Spleen (tissue), 11 donors: ENCODE data around the gene PDE4D. TPM values are rescaled to one million over a fixed set of nuclear protein-coding genes. Genes with fewer than 3 reads are reported as not detected.

Source experiments
- DNase-seq: peaks from one replicate; pipeline ENCODE4 v3.0.0-alpha.2; 2020
- H3K27ac ChIP-seq, 8 donors: fragments of 200-600 bp; sonication (generic) in 7 of 8; 1 replicate in 4 of 8; 2 replicates in 4 of 8; pipeline versions ENCODE4 v1.5.0 to v1.8.0; 2016 to 2021; ENCODE audit warnings: inconsistent platforms in 4 of 8, mild to moderate bottlenecking in 4 of 8, moderate library complexity in 1 of 8
- H3K27me3 ChIP-seq, 7 donors: fragments of 200-600 bp; sonication (generic) in 6 of 7; replicated peaks in 1 of 7; 1 replicate in 4 of 7; 2 replicates in 3 of 7; pipeline versions ENCODE4 v1.5.0 to v1.8.0; 2016 to 2021; ENCODE audit warnings: inconsistent platforms in 3 of 7, mild to moderate bottlenecking in 1 of 7
- H3K36me3 ChIP-seq, 6 donors: fragments of 200-600 bp; sonication (generic) in 5 of 6; 1 replicate in 4 of 6; 2 replicates in 2 of 6; pipeline versions ENCODE4 v1.5.0 to v1.8.0; 2016 to 2021; ENCODE audit warnings: inconsistent platforms in 2 of 6
- H3K4me1 ChIP-seq, 6 donors: fragments of 200-600 bp; sonication (generic) in 5 of 6; 1 replicate in 3 of 6; 2 replicates in 3 of 6; pipeline versions ENCODE4 v1.5.0 to v1.8.0; 2016 to 2021; ENCODE audit warnings: inconsistent platforms in 3 of 6
- H3K4me3 ChIP-seq, 8 donors: fragments of 200-600 bp; sonication (generic) in 7 of 8; 1 replicate in 4 of 8; 2 replicates in 4 of 8; pipeline versions ENCODE4 v1.5.0 to v1.8.0; 2016 to 2021; ENCODE audit warnings: inconsistent platforms in 4 of 8, mild to moderate bottlenecking in 4 of 8, moderate library complexity in 2 of 8
- H3K9me3 ChIP-seq, 8 donors: fragments of 200-600 bp; sonication (generic) in 7 of 8; 1 replicate in 4 of 8; 2 replicates in 4 of 8; pipeline versions ENCODE4 v1.5.0 to v1.8.0; 2016 to 2021; ENCODE audit warnings: inconsistent platforms in 4 of 8
- POLR2A ChIP-seq, 3 donors: fragments of 450-650 bp; IDR thresholded peaks; one replicate each; pipeline ENCODE4 v1.5.1; 2017; ENCODE audit warnings: antibody characterized with exemption in 3 of 3, mild to moderate bottlenecking in 1 of 3
- POLR2AphosphoS5 ChIP-seq, 3 donors: sonication (generic); formaldehyde crosslinking; IDR thresholded peaks; one replicate each; pipeline ENCODE4 v1.5.1; 2017; ENCODE audit warnings: antibody characterized with exemption in 3 of 3
- WGBS, 5 donors: extraction: QIAGEN DNeasy Blood & Tissue Kit in 3 of 5; methylation state at CpG; one replicate each; pipeline versions ENCODE4 v1.1.5 to v1.1.7; 2013 to 2018; 5-methylcytosine and 5-hydroxymethylcytosine counted together
- intact Hi-C: fragments of 100-400 bp; cut with DNase I; formaldehyde crosslinking; loops from one replicate; pipeline ENCODE4 v1.15.0; 2023; ENCODE audit warnings: low total_unique reads
- polyA plus RNA-seq, 3 donors: library from polyadenylated mRNA; stranded (reverse); fragments of 200-250 nt; gene quantifications; one replicate each; pipeline ENCODE4 v1.2.1, GENCODE V29; 2013
- total RNA-seq, 7 donors: library from RNA; depleted of rRNA in 3 of 7; stranded (reverse); fragments of >200 nt in 3 of 7; fragmentation: NEBNext Ultra II Directional in 4 of 7; extraction: Animal tissue kit (Norgen Biotek cat#: 25700) in 4 of 7; gene quantifications; one replicate each; pipeline versions ENCODE4 v1.1.0 to v1.2.1, GENCODE V29; 2016 to 2021
- TF ChIP-seq, protein P1 (sequence below), 11 experiments: fragments of 200-600 bp in 7 of 11; fragments of 450-650 bp in 4 of 11; sonication (generic) in 4 of 11; IDR thresholded peaks in 8 of 11; conservative IDR thresholded peaks in 3 of 11; 1 replicate in 7 of 11; 2 replicates in 4 of 11; pipeline versions ENCODE4 v1.4.0 to v1.8.0; 2016 to 2021; ENCODE audit warnings: antibody characterized with exemption in 11 of 11, inconsistent platforms in 4 of 11, mild to moderate bottlenecking in 1 of 11
- donor health status: healthy with polysubstance abuse.
- donor health status: DM: no; HTN: no; CAD: no; lungs with moderate emphysema.
- donor health status: DM: no; HTN: no; CAD: no.
- donor health status: Bipolar disorder and iron deficiency.
- donor health status: healthy.
- donor health status: DM: no; HTN: no; CAD: no.
- donor health status: DM: yes; HTN: yes; CAD: no.

The PDE4D gene
- total and polyA plus RNA-seq, 10 donors: 0.88 to 51.8 (median 18.2) TPM

DNA sequence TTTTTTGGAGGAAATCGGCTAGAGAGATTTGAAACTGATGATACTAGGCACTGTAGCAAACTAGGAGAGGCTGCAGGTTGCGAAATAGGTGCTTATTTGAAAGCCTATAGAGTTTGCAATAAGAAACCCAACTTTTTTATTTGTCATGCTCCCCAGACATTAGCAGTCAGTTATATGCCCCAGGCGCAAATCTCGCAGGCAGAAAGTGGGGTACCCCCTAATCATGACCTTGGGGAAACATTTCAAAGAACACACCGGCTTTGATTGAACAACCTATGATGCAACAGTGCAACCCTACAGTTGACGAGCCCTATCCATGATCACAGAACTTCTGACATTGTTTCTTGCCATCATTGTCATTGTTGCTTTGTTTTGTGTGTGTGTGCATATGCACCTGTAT is 800.2 kb downstream of the PDE4D start:
- Histone ChIP-seq H3K9me3 (no peaks in the 10 kb centered on the region), H3K4me3 (peak overlapping the region in 2 of 8 donors; percentile 3 to 9), H3K27ac (peak overlapping the region in 5 of 8 donors; percentile 0 to 36 (median 12)), H3K36me3 (no peaks in the 10 kb centered on the region), H3K4me1 (peaks cover 0 to 3% (median 0%) of the 10 kb centered on the region in 6 donors), H3K27me3 (no peaks in the 10 kb centered on the region)
- TF ChIP-seq POLR2A (IDR thresholded peaks at IDR 0.05) (no peak), POLR2AphosphoS5 (IDR thresholded peaks at IDR 0.05) (no peak)
- TF ChIP-seq, protein P1, sequence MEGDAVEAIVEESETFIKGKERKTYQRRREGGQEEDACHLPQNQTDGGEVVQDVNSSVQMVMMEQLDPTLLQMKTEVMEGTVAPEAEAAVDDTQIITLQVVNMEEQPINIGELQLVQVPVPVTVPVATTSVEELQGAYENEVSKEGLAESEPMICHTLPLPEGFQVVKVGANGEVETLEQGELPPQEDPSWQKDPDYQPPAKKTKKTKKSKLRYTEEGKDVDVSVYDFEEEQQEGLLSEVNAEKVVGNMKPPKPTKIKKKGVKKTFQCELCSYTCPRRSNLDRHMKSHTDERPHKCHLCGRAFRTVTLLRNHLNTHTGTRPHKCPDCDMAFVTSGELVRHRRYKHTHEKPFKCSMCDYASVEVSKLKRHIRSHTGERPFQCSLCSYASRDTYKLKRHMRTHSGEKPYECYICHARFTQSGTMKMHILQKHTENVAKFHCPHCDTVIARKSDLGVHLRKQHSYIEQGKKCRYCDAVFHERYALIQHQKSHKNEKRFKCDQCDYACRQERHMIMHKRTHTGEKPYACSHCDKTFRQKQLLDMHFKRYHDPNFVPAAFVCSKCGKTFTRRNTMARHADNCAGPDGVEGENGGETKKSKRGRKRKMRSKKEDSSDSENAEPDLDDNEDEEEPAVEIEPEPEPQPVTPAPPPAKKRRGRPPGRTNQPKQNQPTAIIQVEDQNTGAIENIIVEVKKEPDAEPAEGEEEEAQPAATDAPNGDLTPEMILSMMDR (IDR thresholded peaks at IDR 0.05 in 8 of 11, conservative IDR thresholded peaks at IDR 0.05 in 3 of 11): no peak
- 78 to 87% (median 80%) methylated on average over 6 of the region's 6 CpGs for WGBS, 5 donors
- intact Hi-C loops: no loop called here
- DNase-seq: no peak

DNA sequence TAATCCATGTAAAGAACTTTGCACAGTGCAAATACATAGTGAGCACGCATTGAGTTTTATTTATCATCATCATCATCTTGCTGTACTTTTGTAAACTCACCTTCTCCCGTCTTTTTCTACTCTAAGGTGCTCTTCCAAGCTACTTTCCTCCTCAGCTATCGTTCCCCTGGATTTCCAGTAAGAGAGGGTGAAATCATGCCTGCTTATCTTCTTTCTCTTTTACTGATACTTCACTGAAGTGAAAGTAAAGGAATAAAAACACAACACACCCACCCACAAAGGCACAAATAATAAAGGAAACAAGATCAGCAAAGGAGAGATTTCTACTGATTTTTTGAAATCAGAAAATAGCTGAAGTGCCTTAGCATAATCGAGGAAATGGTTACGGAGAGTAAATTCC is 800.8 kb downstream of the PDE4D start:
- Histone ChIP-seq H3K27ac (peak overlapping the region in 5 of 8 donors; percentile 0 to 36 (median 12)), H3K4me1 (peaks cover 0 to 3% (median 0%) of the 10 kb centered on the region in 6 donors), H3K4me3 (peak overlapping the region in 2 of 8 donors; percentile 3 to 9), H3K27me3 (no peaks in the 10 kb centered on the region), H3K9me3 (no peaks in the 10 kb centered on the region), H3K36me3 (no peaks in the 10 kb centered on the region)
- intact Hi-C loops: no loop called here
- WGBS, 5 donors: 74 to 86% (median 82%) methylated on average over 5 of the region's 5 CpGs
- TF ChIP-seq POLR2A (IDR thresholded peaks at IDR 0.05) (no peak), POLR2AphosphoS5 (IDR thresholded peaks at IDR 0.05) (no peak)
- TF ChIP-seq, protein P1 (IDR thresholded peaks at IDR 0.05 in 8 of 11, conservative IDR thresholded peaks at IDR 0.05 in 3 of 11): no peak
- no peak for DNase-seq

DNA sequence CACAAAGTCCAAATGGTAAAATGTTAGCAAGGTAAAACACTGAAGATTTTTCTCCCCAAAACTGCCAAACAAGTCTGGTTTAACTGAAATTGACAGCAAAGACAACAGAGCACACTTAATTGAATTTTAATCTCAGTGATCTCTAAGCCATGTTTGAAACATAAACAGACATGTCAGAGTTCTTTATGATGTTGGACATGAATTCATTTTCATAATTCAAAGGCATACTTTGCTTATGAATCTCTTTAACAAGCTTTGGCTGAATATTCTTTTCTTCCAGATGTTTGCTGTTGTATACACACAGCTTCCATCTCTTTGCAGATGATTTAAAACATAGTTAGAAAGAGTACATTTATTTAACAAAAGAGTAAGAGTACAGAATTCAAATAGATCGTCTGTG is 801.6 kb downstream of the PDE4D start:
- 65 to 95% (median 86%) methylated on average over 1 of the region's 1 CpG for WGBS, 5 donors
- H3K4me3 ChIP-seq: no peak overlapping the region
- TF ChIP-seq POLR2AphosphoS5 (IDR thresholded peaks at IDR 0.05): no peak
- TF ChIP-seq POLR2A (IDR thresholded peaks at IDR 0.05): no peak
- TF ChIP-seq, protein P1 (IDR thresholded peaks at IDR 0.05 in 8 of 11, conservative IDR thresholded peaks at IDR 0.05 in 3 of 11): no peak
- no peaks in the 10 kb centered on the region for H3K9me3 ChIP-seq
- DNase-seq: no peak
- H3K4me1 ChIP-seq: peaks cover 0 to 3% (median 0%) of the 10 kb centered on the region in 6 donors
- no peaks in the 10 kb centered on the region for H3K27me3 ChIP-seq
- intact Hi-C loops: no loop called here
- H3K36me3 ChIP-seq: no peaks in the 10 kb centered on the region
- H3K27ac ChIP-seq: no peak overlapping the region

DNA sequence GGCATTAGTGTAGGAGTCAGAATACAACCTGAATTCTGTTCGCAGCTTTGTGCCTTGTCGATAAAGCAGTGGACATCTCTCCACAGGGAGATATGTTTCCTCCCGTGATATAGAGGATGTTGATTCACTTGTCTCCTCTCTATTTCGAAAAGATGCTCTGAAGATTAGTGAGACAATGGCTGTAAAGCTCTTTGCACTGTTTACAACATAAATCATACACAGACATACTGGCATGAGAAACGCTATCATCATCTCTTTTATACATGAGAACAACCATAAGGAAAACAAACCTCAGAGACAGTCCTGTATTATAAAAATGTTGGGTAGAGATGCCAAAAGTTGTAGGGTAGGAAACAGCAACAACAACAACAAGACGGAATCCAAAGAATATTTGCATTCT is 803.2 kb downstream of the PDE4D start:
- TF ChIP-seq, protein P1 (IDR thresholded peaks at IDR 0.05 in 8 of 11, conservative IDR thresholded peaks at IDR 0.05 in 3 of 11): no peak
- TF ChIP-seq POLR2AphosphoS5 (IDR thresholded peaks at IDR 0.05) (no peak), POLR2A (IDR thresholded peaks at IDR 0.05) (no peak)
- WGBS, 5 donors: 84 to 95% (median 92%) methylated on average over 6 of the region's 6 CpGs
- Histone ChIP-seq H3K27me3 (no peaks in the 10 kb centered on the region), H3K4me1 (peaks cover 0 to 3% (median 0%) of the 10 kb centered on the region in 6 donors), H3K27ac (no peak overlapping the region), H3K9me3 (no peaks in the 10 kb centered on the region), H3K36me3 (no peaks in the 10 kb centered on the region), H3K4me3 (no peak overlapping the region)
- no peak for DNase-seq
- intact Hi-C loops: no loop called here
